K562 (cell line): ENCODE data around the gene UBE2N. TPM values are rescaled to one million over a fixed set of nuclear protein-coding genes. Genes with fewer than 3 reads are reported as not detected.

Source experiments
- ATAC-seq: fragments of 200-7000 bp; cut with Tn5 transposase; 3 replicates; pipeline ENCODE4 v1.9.1; 2020; ENCODE audit warnings: moderate library complexity
- BruUV-seq: library from RNA; stranded (reverse); fragments of 400-500 nt; replicated peaks from 2 replicates; lab custom pipeline; 2021; lab: Mats Ljungman, UMichigan
- CTCF ChIA-PET: fragments of 300-600 bp; formaldehyde crosslinking; extraction: SDS; loops from one replicate; lab custom pipeline; 2021; ENCODE audit warnings: low intra/inter-chr PET ratio; lab: Yijun Ruan, JAX
- POLR2A ChIA-PET: fragments of 300-600, 350-650 bp; sonication (Branson Sonifier 250); formaldehyde crosslinking; extraction: SDS; loops from one replicate; lab custom pipeline; 2021; ENCODE audit warnings: antibody characterized with exemption, inconsistent platforms; lab: Yijun Ruan, JAX
- DNase-seq, 4 experiments: peaks; one replicate each; pipeline versions ENCODE4 v3.0.0 to v3.0.0-alpha.2; 2011 to 2018; ENCODE audit warnings: low spot score in 3 of 4, mixed read lengths in 3 of 4; ENCODE audit errors: extremely low read depth in 1 of 4
- FAIRE-seq: peaks from 2 replicates; lab custom pipeline; 2011; peaks lifted over from hg19 to GRCh38; lab: Jason Lieb, UNC
- H2AFZ ChIP-seq: 2 replicates; pipeline ENCODE4 v1.6.0; 2011; ENCODE audit warnings: low read depth, low read length, control low read depth, inconsistent platforms
- H3K27ac ChIP-seq: fragments of 200-600 bp; 3 replicates; pipeline ENCODE4 v1.8.0; 2011; ENCODE audit warnings: low read depth, mild to moderate bottlenecking, control low read depth, inconsistent platforms, low read length, moderate library complexity, mixed read lengths; ENCODE audit errors: extremely low read depth
- H3K27me3 ChIP-seq, 2 experiments: fragments of 300-600 bp in 1 of 2; 2 replicates in 1 of 2; 3 replicates in 1 of 2; pipeline versions ENCODE4 v1.6.0 to v1.8.0; 2011; ENCODE audit warnings: inconsistent platforms in 2 of 2, low read length in 2 of 2, mild to moderate bottlenecking in 1 of 2, mixed read lengths in 1 of 2, moderate library complexity in 1 of 2; ENCODE audit not compliant: control insufficient read depth in 2 of 2, insufficient read depth in 2 of 2
- H3K36me3 ChIP-seq: fragments of 300-600 bp; 3 replicates; pipeline ENCODE4 v1.8.0; 2011; ENCODE audit warnings: mild to moderate bottlenecking, low read length, inconsistent platforms; ENCODE audit not compliant: control insufficient read depth, insufficient read depth
- H3K4me1 ChIP-seq, 2 experiments: fragments of 200-600 bp in 1 of 2; replicated peaks in 1 of 2; 2 replicates in 1 of 2; 3 replicates in 1 of 2; pipeline versions ENCODE4 v1.5.1 to v1.8.0; 2011; ENCODE audit warnings: inconsistent platforms in 2 of 2, low read length in 2 of 2, mild to moderate bottlenecking in 1 of 2, mixed read lengths in 1 of 2, moderate library complexity in 1 of 2; ENCODE audit not compliant: control insufficient read depth in 2 of 2, insufficient read depth in 2 of 2
- H3K4me2 ChIP-seq: 2 replicates; pipeline ENCODE4 v1.6.1; 2011; ENCODE audit warnings: low read length, control low read depth, inconsistent platforms, mixed read lengths; ENCODE audit not compliant: insufficient read depth
- H3K4me3 ChIP-seq: fragments of 200-600 bp; sonication (generic), shearing (Covaris generic); 2 replicates; pipeline ENCODE4 v1.5.1; 2016; ENCODE audit warnings: control low read depth, inconsistent platforms
- H3K79me2 ChIP-seq: fragments of 200-600 bp; 3 replicates; pipeline ENCODE4 v1.8.0; 2011; ENCODE audit warnings: low read length, inconsistent platforms; ENCODE audit not compliant: control insufficient read depth, insufficient read depth
- H3K9ac ChIP-seq, 2 experiments: 2 replicates each; pipeline versions ENCODE4 v1.6.0 to v1.6.1; 2011; ENCODE audit warnings: low read depth in 2 of 2, low read length in 2 of 2, control low read depth in 1 of 2, inconsistent platforms in 1 of 2, mild to moderate bottlenecking in 1 of 2, mixed read lengths in 1 of 2; ENCODE audit not compliant: insufficient read depth in 1 of 2
- H3K9me1 ChIP-seq: one replicate; pipeline ENCODE4 v1.6.0; 2011; ENCODE audit warnings: inconsistent platforms, mild to moderate bottlenecking, low read length, moderate library complexity; ENCODE audit not compliant: control insufficient read depth, insufficient read depth
- H3K9me3 ChIP-seq: replicated peaks from 2 replicates; pipeline ENCODE4 v1.5.1; 2011; ENCODE audit warnings: low read depth, low read length, inconsistent platforms; ENCODE audit not compliant: control insufficient read depth, insufficient read depth
- H4K20me1 ChIP-seq: replicated peaks from 2 replicates; pipeline ENCODE4 v1.6.1; 2011; ENCODE audit warnings: low read length, inconsistent platforms, mixed read lengths; ENCODE audit not compliant: control insufficient read depth, insufficient read depth
- C11orf30 ChIP-seq: fragments of 450-650 bp; IDR thresholded peaks from 2 replicates; pipeline ENCODE4 v1.6.1; 2016; ENCODE audit warnings: low read depth, mild to moderate bottlenecking
- E4F1 ChIP-seq: fragments of 250-450 bp; sonication (Bioruptor Pico); IDR thresholded peaks from 2 replicates; pipeline ENCODE4 v1.5.0; 2021; ENCODE audit warnings: mild to moderate bottlenecking, borderline replicate concordance
- ELF2 ChIP-seq: fragments of 250-450 bp; sonication (Bioruptor Pico); IDR thresholded peaks from 2 replicates; pipeline ENCODE4 v1.5.0; 2021; ENCODE audit warnings: mild to moderate bottlenecking
- SAFB2 ChIP-seq: fragments of 200-400 bp; formaldehyde crosslinking; IDR thresholded peaks from 2 replicates; pipeline ENCODE4 v1.6.1; 2018; ENCODE audit warnings: borderline replicate concordance, low read length, low read depth, moderate library complexity; ENCODE audit not compliant: severe bottlenecking
- ZNF316 ChIP-seq: fragments of 450-650 bp; IDR thresholded peaks from 2 replicates; pipeline ENCODE4 v1.6.1; 2016
- WGBS: fragments of 100-300 bp; shearing (Covaris generic); methylation state at CpG from one replicate; pipeline ENCODE4 v1.1.6; 2016; ENCODE audit warnings: low coverage, mixed read lengths; ENCODE audit not compliant: insufficient coverage; ENCODE audit errors: missing lambda C conversion rate; 5-methylcytosine and 5-hydroxymethylcytosine counted together
- in situ Hi-C: fragments of 300-500 bp; cut with MboI; formaldehyde crosslinking; loops from 4 replicates; pipeline ENCODE4 v1.15.0; 2018; ENCODE audit warnings: inconsistent platforms, mixed read lengths
- intact Hi-C: fragments of 100-400 bp; cut with micrococcal nuclease; formaldehyde crosslinking; loops from 2 replicates; pipeline ENCODE4 v1.14.2; 2022
- polyA plus RNA-seq, 8 experiments: library from polyadenylated mRNA; depleted of rRNA in 4 of 8; stranded (reverse) in 5 of 8; unstranded in 3 of 8; fragments of >200 nt; fragmentation: Nextera tagmentation in 2 of 8; fragmentation: Illumina TruSeq in 1 of 8; extraction: Ambion mirVana in 2 of 8; extraction: Trizol in 1 of 8; gene quantifications; 2 replicates each; pipeline versions ENCODE4 v1.2.1 to v1.2.3, GENCODE V29; 2011 to 2014; ENCODE audit warnings: inconsistent platforms in 1 of 8, missing spikeins in 1 of 8
- total RNA-seq, 7 experiments: library from RNA; depleted of rRNA in 6 of 7; stranded (reverse); fragments of >200 nt in 6 of 7; fragmentation: Illumina TruSeq in 2 of 7; extraction: Trizol in 2 of 7; gene quantifications; 2 replicates each; pipeline versions ENCODE4 v1.2.1 to v1.2.3, GENCODE V29; 2011 to 2021; ENCODE audit warnings: low replicate concordance in 1 of 7

The UBE2N gene
- total and polyA plus RNA-seq, 9 of the 15 experiments (the other 6 are each of a cell fraction or from before 2014, with no cell fraction given) = 189 to 826 (median 260) TPM

- H4K20me1 ChIP-seq = peaks cover 19% of the 10 kb centered on the region
- ATAC-seq (no peak), DNase-seq (no peak), FAIRE-seq (no peak)
- in situ Hi-C loops (no loop called here), intact Hi-C loops (no loop called here)
- no peaks in the 10 kb centered on the region for H3K9me1 ChIP-seq
- H2AFZ ChIP-seq = no peak overlapping the region
- H3K9ac ChIP-seq = no peak overlapping the region
- BruUV-seq = no TSS peak
- no peaks in the 10 kb centered on the region for H3K27me3 ChIP-seq
- H3K79me2 ChIP-seq = peaks cover 98% of the 10 kb centered on the region
- H3K4me2 ChIP-seq = no peak overlapping the region
- TF ChIP-seq SAFB2 (no peak), ZNF316 (peak; percentile 51; the same call in 1 of the 2 replicates), E4F1 (CRISPR knock-in tag) (no peak), ELF2 (CRISPR knock-in tag) (no peak), C11orf30 (peak; percentile 31; the same call in 1 of the 2 replicates)
- H3K4me1 ChIP-seq = peaks cover 5 to 7% of the 10 kb centered on the region in 2 experiments; a peak in 3 of 5 replicates
- H3K27ac ChIP-seq = no peak overlapping the region
- ChIA-PET CTCF (no interaction called here), POLR2A (interaction anchor here (1.0 to 2.9 kb wide), 2 partner anchors 7 to 276 kb away, joined by 3 to 16 read pairs; no protein-coding TSS in a partner anchor)
- H3K36me3 ChIP-seq = peaks cover 3% of the 10 kb centered on the region; the same call in 2 of the 3 replicates
- WGBS = 65% methylated on average over 4 of the region's 4 CpGs
- H3K9me3 ChIP-seq = no peaks in the 10 kb centered on the region
- no peak overlapping the region for H3K4me3 ChIP-seq
These were observed 11.5 kb downstream of the UBE2N start for GRCh38 chr12:93430280-93430679.
